Measurements from ENCODE around the gene PHYH. TPM values are rescaled to one million over a fixed set of nuclear protein-coding genes. Genes with fewer than 3 reads are reported as not detected.

PHYH gene
- total and polyA plus RNA-seq, 2 of the 4 experiments (the other 2 are of a cell fraction) = 10.9 to 13.4 TPM

GRCh38 chr10:13262433-13262832, 37.4 kb downstream of the PHYH start:
- H3K23ac ChIP-seq (ENCODE audit: low read depth, low read length) = no peak overlapping the region
- H3K4ac ChIP-seq (ENCODE audit: low read depth, low read length) = no peak overlapping the region
- in situ Hi-C loops (cut with MboI; ENCODE audit: low sequenced_read_pairs) (no loop called here), dilution Hi-C loops (cut with HindIII; ENCODE audit: low sequenced_read_pairs, unreplicated experiment) (no loop called here), intact Hi-C loops (cut with micrococcal nuclease) (no loop called here)
- H3K79me1 ChIP-seq (ENCODE audit: low read depth in 1 of 2, low read length in 2 of 2) = no peaks in the 10 kb centered on the region
- BruUV-seq (replicated peaks) = no TSS peak
- no peak overlapping the region for H2AK9ac ChIP-seq (replicated peaks; ENCODE audit: low read depth, low read length, poor library complexity)
- no peak overlapping the region for H2AK5ac ChIP-seq (ENCODE audit: low read depth, low read length)
- no peaks in the 10 kb centered on the region for H3K9me3 ChIP-seq (ENCODE audit: control insufficient read depth, insufficient read depth, low read length)
- H3K9ac ChIP-seq (ENCODE audit: low read depth, low read length) = no peak overlapping the region
- H2BK5ac ChIP-seq (ENCODE audit: low read depth, low read length, poor library complexity, severe bottlenecking) = no peak overlapping the region
- no peak overlapping the region for H3K4me3 ChIP-seq (ENCODE audit: insufficient read depth, low read depth, low read length)
- no peak overlapping the region for H4K8ac ChIP-seq (ENCODE audit: low read depth in 2 of 2, low read length in 2 of 2)
- H3K36me3 ChIP-seq (ENCODE audit: control insufficient read depth, insufficient read depth, low read length) = no peaks in the 10 kb centered on the region
- H4K5ac ChIP-seq (ENCODE audit: low read depth, low read length) = no peak overlapping the region
- H2BK15ac ChIP-seq (ENCODE audit: low read depth, low read length) = no peak overlapping the region
- no peaks in the 10 kb centered on the region for H3K4me1 ChIP-seq (ENCODE audit: control insufficient read depth, insufficient read depth, low read length)
- DNase-seq (no peak), ATAC-seq (ENCODE audit: low read depth) (no peak)
- no peak overlapping the region for H2AFZ ChIP-seq (replicated peaks; ENCODE audit: low read length, poor library complexity)
- H3K9me1 ChIP-seq (ENCODE audit: insufficient read depth, low read length) = no peaks in the 10 kb centered on the region
- WGBS, 2 experiments (ENCODE audit: extremely low coverage in 2 of 2, insufficient read length in 1 of 2) = no CpG with 5 or more reads among the region's 1 CpG
- H4K20me1 ChIP-seq (ENCODE audit: insufficient read depth, low read length) = no peaks in the 10 kb centered on the region
- peaks cover 10% of the 10 kb centered on the region for H3K27me3 ChIP-seq (ENCODE audit: control insufficient read depth, insufficient read depth, low read length)
- no peak overlapping the region for H2BK20ac ChIP-seq (ENCODE audit: low read depth, low read length)
- POLR2A ChIA-PET (ENCODE audit: unreplicated experiment) = no interaction called here
- H3K18ac ChIP-seq (ENCODE audit: low read depth, low read length) = no peak overlapping the region
- H3K4me2 ChIP-seq (ENCODE audit: low read depth, low read length) = no peak overlapping the region
- no peak overlapping the region for H3K27ac ChIP-seq (ENCODE audit: insufficient read depth, low read length)
- CTCF ChIA-PET = no interaction called here
- no peak overlapping the region for H2BK120ac ChIP-seq (ENCODE audit: low read depth, low read length)
- H3K14ac ChIP-seq (replicated peaks; ENCODE audit: low read depth, low read length) = no peak overlapping the region
- H4K91ac ChIP-seq (ENCODE audit: insufficient read depth, low read depth, low read length) = no peak overlapping the region
- TF ChIP-seq MAZ (IDR thresholded peaks at IDR 0.05; ENCODE audit: borderline replicate concordance, low read depth, low read length) (no peak), CEBPB (IDR thresholded peaks at IDR 0.05; ENCODE audit: low read depth, low read length) (no peak), FOS (IDR thresholded peaks at IDR 0.05; ENCODE audit: low read depth, low read length) (no peak), RAD21 (IDR thresholded peaks at IDR 0.05; ENCODE audit: low read length) (no peak)
- no peak overlapping the region for H3K56ac ChIP-seq (ENCODE audit: extremely low read depth, insufficient read depth, low read length)
